ENCODE data around the gene C8A. TPM values are rescaled to one million over a fixed set of nuclear protein-coding genes. Genes with fewer than 3 reads are reported as not detected.

Gene C8A
- total and polyA plus RNA-seq, 12 donors, result 0.09 TPM; not detected in 11

- intact Hi-C loops (cut with DNase I), result loop anchor here in 4 of 10 donors (10.0 kb wide), 3 partner anchors 99 to 1529 kb away; partner anchors contain the start of gene PRKAA2 (in 2 of the 4)
- TF ChIP-seq, protein P1, sequence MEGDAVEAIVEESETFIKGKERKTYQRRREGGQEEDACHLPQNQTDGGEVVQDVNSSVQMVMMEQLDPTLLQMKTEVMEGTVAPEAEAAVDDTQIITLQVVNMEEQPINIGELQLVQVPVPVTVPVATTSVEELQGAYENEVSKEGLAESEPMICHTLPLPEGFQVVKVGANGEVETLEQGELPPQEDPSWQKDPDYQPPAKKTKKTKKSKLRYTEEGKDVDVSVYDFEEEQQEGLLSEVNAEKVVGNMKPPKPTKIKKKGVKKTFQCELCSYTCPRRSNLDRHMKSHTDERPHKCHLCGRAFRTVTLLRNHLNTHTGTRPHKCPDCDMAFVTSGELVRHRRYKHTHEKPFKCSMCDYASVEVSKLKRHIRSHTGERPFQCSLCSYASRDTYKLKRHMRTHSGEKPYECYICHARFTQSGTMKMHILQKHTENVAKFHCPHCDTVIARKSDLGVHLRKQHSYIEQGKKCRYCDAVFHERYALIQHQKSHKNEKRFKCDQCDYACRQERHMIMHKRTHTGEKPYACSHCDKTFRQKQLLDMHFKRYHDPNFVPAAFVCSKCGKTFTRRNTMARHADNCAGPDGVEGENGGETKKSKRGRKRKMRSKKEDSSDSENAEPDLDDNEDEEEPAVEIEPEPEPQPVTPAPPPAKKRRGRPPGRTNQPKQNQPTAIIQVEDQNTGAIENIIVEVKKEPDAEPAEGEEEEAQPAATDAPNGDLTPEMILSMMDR (IDR thresholded peaks at IDR 0.05), result no peak
- H3K27ac ChIP-seq, result peak overlapping the region in 2 of 10 donors; percentile 1 to 54
- peaks cover 0 to 51% (median 9%) of the 10 kb centered on the region in 9 donors for H3K4me1 ChIP-seq
- DNase-seq (no peak), ATAC-seq (no peak)
- peaks cover 0 to 8% (median 0%) of the 10 kb centered on the region in 7 donors for H3K27me3 ChIP-seq
- WGBS, 2 donors, result 91 to 94% methylated on average over 2 of the region's 2 CpGs
- H3K4me3 ChIP-seq, result no peak overlapping the region
- H3K36me3 ChIP-seq, result no peaks in the 10 kb centered on the region
- peaks cover 0 to 15% (median 0%) of the 10 kb centered on the region in 11 donors for H3K9me3 ChIP-seq
Measured at GRCh38 chr1:56814205-56814604, 40.4 kb upstream of the C8A start.

DNA sequence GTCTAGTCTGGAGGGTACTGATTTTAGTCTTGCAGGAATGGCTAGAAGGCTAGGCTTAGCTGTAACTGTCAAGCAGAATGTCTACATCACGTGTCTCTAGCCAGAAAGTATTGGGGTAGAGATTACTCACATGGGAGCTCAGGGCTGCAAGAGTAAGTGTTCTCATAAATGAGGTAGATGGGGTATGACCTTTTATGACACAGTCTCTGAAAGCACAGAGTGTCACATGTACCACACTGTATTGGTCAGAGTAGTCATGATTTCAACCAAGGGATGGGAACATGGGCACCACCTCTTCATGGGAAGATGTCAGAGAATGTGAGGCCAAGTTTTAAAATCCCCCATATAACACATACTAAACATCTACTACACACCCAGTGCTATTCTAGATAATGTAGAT is 38.3 kb upstream of the C8A start:
- DNase-seq, result no peak
- ATAC-seq, result peak in 1 of 8 donors; percentile 69
- TF ChIP-seq, protein P1 (IDR thresholded peaks at IDR 0.05), result no peak
- Histone ChIP-seq H3K4me3 (peak overlapping the region in 1 of 10 donors; percentile 40), H3K4me1 (peaks cover 0 to 47% (median 6%) of the 10 kb centered on the region in 9 donors), H3K36me3 (no peaks in the 10 kb centered on the region), H3K9me3 (peaks cover 0 to 15% (median 0%) of the 10 kb centered on the region in 11 donors), H3K27me3 (peaks cover 0 to 6% (median 0%) of the 10 kb centered on the region in 7 donors), H3K27ac (peak overlapping the region in 5 of 10 donors; percentile 10 to 85 (median 79))
- intact Hi-C loops (cut with DNase I), result loop anchor here in 4 of 10 donors (5.0 to 10.0 kb wide), 4 partner anchors 54 to 1531 kb away; partner anchors contain the start of gene PRKAA2 (in 2 of the 4)
- 71 to 79% methylated on average over 1 of the region's 1 CpG for WGBS, 2 donors

- peaks cover 0 to 6% (median 0%) of the 10 kb centered on the region in 7 donors for H3K27me3 ChIP-seq
- peaks cover 0 to 15% (median 0%) of the 10 kb centered on the region in 11 donors for H3K9me3 ChIP-seq
- peak overlapping the region in 9 of 10 donors; percentile 40 to 85 (median 81) for H3K27ac ChIP-seq
- peak overlapping the region in 7 of 10 donors; percentile 3 to 40 (median 31) for H3K4me3 ChIP-seq
- peaks cover 0 to 42% (median 9%) of the 10 kb centered on the region in 9 donors for H3K4me1 ChIP-seq
- 51 to 69% methylated on average over 4 of the region's 4 CpGs for WGBS, 2 donors
- no peak for ATAC-seq
- intact Hi-C loops (cut with DNase I), result loop anchor here in 4 of 10 donors (5.0 to 10.0 kb wide), 4 partner anchors 55 to 1532 kb away; partner anchors contain the start of gene PRKAA2 (in 2 of the 4)
- no peaks in the 10 kb centered on the region for H3K36me3 ChIP-seq
- no peak for DNase-seq
- TF ChIP-seq, protein P1 (IDR thresholded peaks at IDR 0.05), result no peak
Measured at GRCh38 chr1:56816909-56817308, 37.7 kb upstream of the C8A start.

GRCh38 chr1:56817716-56818463 is 36.7 kb upstream of the C8A start:
- ATAC-seq, result peak in 2 of 8 donors; percentile 38 to 43
- peak overlapping the region; percentile 6 to 85 (median 80) for H3K27ac ChIP-seq
- intact Hi-C loops (cut with DNase I), result loop anchor here in 5 of 10 donors (2.0 to 10.0 kb wide), 5 partner anchors 19 to 1533 kb away; partner anchors contain the start of gene PRKAA2 (in 2 of the 5)

More at GRCh38 chr1:56817716-56818463, 36.7 kb upstream of the C8A start:
- Histone ChIP-seq H3K36me3 (no peaks in the 10 kb centered on the region), H3K4me3 (peak overlapping the region in 9 of 10 donors; percentile 3 to 40 (median 24)), H3K9me3 (peaks cover 0 to 15% (median 0%) of the 10 kb centered on the region in 11 donors), H3K4me1 (peaks cover 0 to 38% (median 9%) of the 10 kb centered on the region in 9 donors), H3K27me3 (peaks cover 0 to 3% (median 0%) of the 10 kb centered on the region in 7 donors)
- TF ChIP-seq, protein P1 (IDR thresholded peaks at IDR 0.05), result no peak
- no peak for DNase-seq
- WGBS, 2 donors, result 73 to 85% methylated on average over 6 of the region's 6 CpGs

All from heart right ventricle (tissue), 16 donors.